GM19372 (cell line): ENCODE results near the gene H2AZ2.
A peak's percentile ranks its signal among the peaks of the same experiment; 100 is the strongest.
"Not testable (repeated sequence)": the region's sequence is repeated elsewhere in the genome, so short reads cannot be mapped to it uniquely, and the experiment has no call there.

Experiments
- ATAC-seq: cut with Tn5 transposase; IDR thresholded peaks from one replicate; pipeline ENCODE4 v1.9.1; 2021; ENCODE audit warnings: mild to moderate bottlenecking, low read depth, moderate library complexity; ENCODE audit not compliant: unreplicated experiment

H2AZ2 gene

DNA sequence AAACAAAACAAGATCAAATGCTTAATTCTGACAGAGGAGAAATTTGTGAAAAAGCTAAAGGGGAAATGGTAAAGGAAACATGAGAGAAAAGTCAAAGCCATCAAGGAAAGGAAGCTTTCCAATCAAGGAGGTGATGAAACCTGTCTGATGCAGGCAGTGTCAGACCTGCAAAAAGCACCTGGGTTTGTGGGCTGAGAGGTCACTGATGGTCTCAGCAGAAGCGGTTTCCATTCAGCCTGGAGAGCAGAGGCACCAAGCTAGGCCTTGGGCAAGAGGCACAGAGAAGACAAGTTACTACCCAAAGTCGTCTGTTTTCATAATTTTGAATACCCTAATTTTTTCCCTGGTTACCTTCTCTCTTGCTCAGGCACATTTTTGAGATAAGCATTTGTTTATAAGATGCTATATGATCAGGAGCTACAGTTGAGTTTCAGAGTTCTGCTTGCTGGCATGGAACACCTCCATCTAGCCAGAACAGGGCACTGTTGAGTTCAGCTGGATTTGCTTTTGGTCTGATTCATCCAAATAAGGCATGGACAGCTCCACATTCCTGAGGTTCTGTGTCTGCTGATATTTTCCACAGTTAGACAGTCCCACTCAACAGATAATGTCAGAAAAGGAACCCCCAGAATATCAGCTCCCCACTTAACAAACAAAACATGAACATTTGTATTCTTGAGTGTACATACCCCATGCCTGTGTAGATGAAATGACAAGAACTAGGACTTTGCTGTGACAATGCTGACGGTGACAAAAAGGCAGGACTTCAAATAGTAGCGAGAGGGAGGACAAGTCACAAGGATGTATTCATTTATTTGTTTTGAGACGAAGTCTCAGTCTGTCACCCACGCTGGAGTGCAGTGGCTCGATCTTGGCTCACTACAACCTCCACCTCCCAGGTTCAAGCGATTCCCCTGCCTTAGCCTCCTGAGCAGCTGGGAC is 56.3 kb downstream of the H2AZ2 start:
- no peak for ATAC-seq

DNA sequence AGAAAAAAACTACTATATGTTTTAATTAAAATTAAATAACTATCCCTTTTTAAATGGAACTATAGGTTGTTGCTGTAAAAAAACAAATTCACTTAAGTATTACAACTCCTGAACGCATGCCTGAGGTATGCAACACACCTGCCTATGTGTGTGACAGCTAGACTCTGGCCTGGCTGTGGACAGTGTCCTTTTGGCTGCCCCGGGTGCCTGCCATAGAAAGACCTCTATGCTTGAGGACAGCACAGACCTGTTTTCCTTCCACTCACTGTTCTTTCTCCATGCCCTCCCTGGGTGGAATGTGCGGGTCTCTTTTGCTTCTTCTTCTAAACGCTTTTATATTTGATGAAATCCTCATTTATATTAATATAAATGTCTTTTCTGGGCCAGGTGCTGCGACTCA is 57.9 kb downstream of the H2AZ2 start:
- ATAC-seq, result no peak

DNA sequence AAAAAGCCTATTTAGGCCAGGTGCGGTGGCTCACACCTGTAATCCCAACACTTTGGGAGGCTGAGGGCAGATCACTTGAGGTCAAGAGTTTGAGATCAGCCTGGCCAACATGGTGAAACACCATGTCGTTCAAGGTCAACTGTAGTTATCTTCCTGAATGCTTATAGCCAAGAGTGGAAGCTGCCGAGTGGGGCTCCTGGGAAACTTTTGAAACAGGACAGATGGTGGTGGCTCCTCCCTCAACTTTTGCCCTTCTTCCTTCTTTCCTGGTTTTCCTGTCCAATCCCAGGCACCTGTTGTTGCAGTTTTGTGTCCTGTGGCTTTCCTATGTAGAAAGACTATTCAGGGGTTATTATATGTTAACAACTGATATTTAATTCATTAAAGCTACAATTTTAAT is 60.1 kb downstream of the H2AZ2 start:
- ATAC-seq, result no peak

DNA sequence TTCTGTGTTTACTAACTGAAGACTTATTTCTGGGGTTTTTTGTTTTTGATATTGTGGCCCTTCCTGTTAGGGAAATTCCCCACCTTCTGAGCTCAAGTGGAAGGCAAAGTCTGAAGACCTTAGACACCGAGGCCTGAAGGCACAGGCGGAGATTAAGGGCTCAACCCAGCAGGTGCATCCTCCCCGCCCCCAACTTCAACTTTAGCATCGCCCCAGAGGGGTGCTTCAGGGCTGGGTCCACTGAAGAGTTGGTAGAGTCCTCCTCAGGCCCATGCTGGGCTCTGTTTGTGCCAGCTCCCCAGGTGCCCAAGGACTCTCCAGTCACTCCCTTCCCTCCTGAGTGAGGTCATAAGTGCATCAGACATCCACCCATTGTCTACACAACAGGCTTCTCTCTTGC is 60.8 kb downstream of the H2AZ2 start:
- ATAC-seq, result peak; percentile 61

DNA sequence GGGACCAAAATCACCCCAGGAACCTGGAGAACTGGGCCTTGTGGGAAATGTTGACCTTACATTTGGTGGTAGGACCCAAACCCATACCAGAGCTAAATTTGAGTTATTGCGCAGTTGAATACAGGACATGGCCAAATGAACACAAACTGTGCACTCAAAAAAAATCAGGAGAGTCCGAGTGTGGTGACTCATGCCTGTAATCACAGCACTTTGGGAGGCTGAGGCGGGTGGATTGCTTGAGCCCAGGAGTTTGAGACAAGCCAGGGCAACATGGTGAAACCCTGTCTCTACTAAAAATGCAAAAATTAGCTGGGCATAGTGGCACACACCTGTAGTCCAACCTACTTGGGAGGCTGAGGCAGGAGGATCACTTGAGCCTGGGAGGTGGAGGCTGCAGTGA is 62.7 kb downstream of the H2AZ2 start:
- ATAC-seq, result not testable (repeated sequence)

- ATAC-seq, result no peak
Observed at GRCh38 chr7:44784364-44784763, 63.5 kb downstream of the H2AZ2 start.

- ATAC-seq, result no peak
Observed at GRCh38 chr7:44783407-44783806, 64.5 kb downstream of the H2AZ2 start.

GRCh38 chr7:44782460-44782859 is 65.4 kb downstream of the H2AZ2 start:
- no peak for ATAC-seq
